ENCODE results near the gene MSH3.
A peak's percentile ranks its signal among the peaks of the same experiment; 100 is the strongest.

The MSH3 gene

GRCh38 chr5:80745490-80745889, 91.0 kb downstream of the MSH3 start:
- no peak for DNase-seq (ENCODE audit: low spot score)
- in situ Hi-C loops (cut with MboI; ENCODE audit: low pct_unique_long_range_greater_than_20kb, low sequenced_read_pairs, unreplicated experiment) = no loop called here
- no peak for TF ChIP-seq CTCF (IDR thresholded peaks at IDR 0.05; ENCODE audit: extremely low read depth, insufficient read depth, missing control alignments)

GRCh38 chr5:80747922-80748321, 93.5 kb downstream of the MSH3 start:
- DNase-seq (ENCODE audit: low spot score) = no peak
- TF ChIP-seq CTCF (IDR thresholded peaks at IDR 0.05; ENCODE audit: extremely low read depth, insufficient read depth, missing control alignments) = no peak
- in situ Hi-C loops (cut with MboI; ENCODE audit: low pct_unique_long_range_greater_than_20kb, low sequenced_read_pairs, unreplicated experiment) = no loop called here

- TF ChIP-seq CTCF (IDR thresholded peaks at IDR 0.05; ENCODE audit: extremely low read depth, insufficient read depth, missing control alignments) = no peak
- no peak for DNase-seq (ENCODE audit: low spot score)
- in situ Hi-C loops (cut with MboI; ENCODE audit: low pct_unique_long_range_greater_than_20kb, low sequenced_read_pairs, unreplicated experiment) = no loop called here
These were observed 98.0 kb downstream of the MSH3 start for GRCh38 chr5:80752427-80752826.

- in situ Hi-C loops (cut with MboI; ENCODE audit: low pct_unique_long_range_greater_than_20kb, low sequenced_read_pairs, unreplicated experiment) = no loop called here
- no peak for DNase-seq (ENCODE audit: low spot score)
- no peak for TF ChIP-seq CTCF (IDR thresholded peaks at IDR 0.05; ENCODE audit: extremely low read depth, insufficient read depth, missing control alignments)
These were observed 99.3 kb downstream of the MSH3 start for GRCh38 chr5:80753712-80754111.

GRCh38 chr5:80754900-80755299, 100.4 kb downstream of the MSH3 start:
- no peak for TF ChIP-seq CTCF (IDR thresholded peaks at IDR 0.05; ENCODE audit: extremely low read depth, insufficient read depth, missing control alignments)
- in situ Hi-C loops (cut with MboI; ENCODE audit: low pct_unique_long_range_greater_than_20kb, low sequenced_read_pairs, unreplicated experiment) = no loop called here
- no peak for DNase-seq (ENCODE audit: low spot score)

GRCh38 chr5:80755626-80756025, 101.2 kb downstream of the MSH3 start:
- TF ChIP-seq CTCF (IDR thresholded peaks at IDR 0.05; ENCODE audit: extremely low read depth, insufficient read depth, missing control alignments) = no peak
- peak; percentile 25 for DNase-seq (ENCODE audit: low spot score)
- in situ Hi-C loops (cut with MboI; ENCODE audit: low pct_unique_long_range_greater_than_20kb, low sequenced_read_pairs, unreplicated experiment) = no loop called here

- no peak for DNase-seq (ENCODE audit: low spot score)
- in situ Hi-C loops (cut with MboI; ENCODE audit: low pct_unique_long_range_greater_than_20kb, low sequenced_read_pairs, unreplicated experiment) = no loop called here
- TF ChIP-seq CTCF (IDR thresholded peaks at IDR 0.05; ENCODE audit: extremely low read depth, insufficient read depth, missing control alignments) = no peak
These were observed 101.8 kb downstream of the MSH3 start for GRCh38 chr5:80756292-80756691.
